NT2/D1 (cell line): ENCODE results near the gene WDR83.
"Not testable (repeated sequence)": the region's sequence is repeated elsewhere in the genome, so short reads cannot be mapped to it uniquely, and the experiment has no call there.

Experiments used
- DNase-seq: peaks from one replicate; pipeline ENCODE4 v3.0.0-alpha.2; 2011; ENCODE audit warnings: low read depth, low spot score
- H3K27me3 ChIP-seq: 2 replicates; pipeline ENCODE4 v1.6.0; 2011; ENCODE audit warnings: mild to moderate bottlenecking; ENCODE audit not compliant: insufficient read length, insufficient read depth
- H3K36me3 ChIP-seq: 2 replicates; pipeline ENCODE4 v1.6.1; 2011; ENCODE audit warnings: mild to moderate bottlenecking, low read length, mixed read lengths; ENCODE audit not compliant: insufficient read depth, insufficient read length
- H3K4me1 ChIP-seq: 2 replicates; pipeline ENCODE4 v1.5.1; 2011; ENCODE audit not compliant: insufficient read depth, insufficient read length
- H3K4me3 ChIP-seq: 2 replicates; pipeline ENCODE4 v1.5.1; 2011; ENCODE audit warnings: low read depth; ENCODE audit not compliant: insufficient read length
- H3K9ac ChIP-seq: 2 replicates; pipeline ENCODE4 v1.6.0; 2011; ENCODE audit warnings: low read depth; ENCODE audit not compliant: insufficient read length
- H3K9me3 ChIP-seq: 2 replicates; pipeline ENCODE4 v1.5.1; 2011; ENCODE audit warnings: mild to moderate bottlenecking, low read length; ENCODE audit not compliant: insufficient read depth
- SUZ12 ChIP-seq: IDR thresholded peaks from 2 replicates; pipeline ENCODE4 v1.6.1; 2011; ENCODE audit not compliant: insufficient read length, insufficient read depth; ENCODE audit errors: extremely low read depth
- YY1 ChIP-seq: IDR thresholded peaks from 2 replicates; pipeline ENCODE4 v1.6.1; 2011; ENCODE audit not compliant: insufficient read length, insufficient read depth
- ZNF274 ChIP-seq: IDR thresholded peaks from 2 replicates; pipeline ENCODE4 v1.6.1; 2011; ENCODE audit warnings: mild to moderate bottlenecking, low read depth, low read length

Gene WDR83

DNA sequence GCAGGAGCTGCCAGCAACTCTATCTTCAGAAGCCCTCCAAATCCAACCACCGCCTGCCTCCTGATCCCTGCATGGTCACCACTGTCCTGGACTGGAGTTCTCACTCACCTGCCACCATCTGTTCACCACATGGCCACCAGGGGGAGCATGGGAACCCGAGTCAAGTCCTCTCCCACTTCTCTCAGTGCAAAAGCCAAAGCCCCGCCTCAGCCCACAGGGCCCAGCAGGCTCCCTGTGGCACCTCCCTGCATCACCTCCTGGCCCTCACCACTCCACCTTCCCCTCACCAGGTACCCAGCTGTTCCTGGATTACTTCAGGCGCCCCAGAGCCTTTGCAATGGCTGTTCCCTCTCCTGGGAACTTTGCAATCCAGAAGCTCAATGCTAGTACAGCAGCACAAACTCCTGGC is 9.8 kb downstream of the WDR83 start:
- TF ChIP-seq YY1 (no peak), ZNF274 (no peak), SUZ12 (no peak)
- no peak overlapping the region for H3K9ac ChIP-seq
- H3K4me3 ChIP-seq = no peak overlapping the region
- peaks cover 81% of the 10 kb centered on the region for H3K36me3 ChIP-seq
- no peaks in the 10 kb centered on the region for H3K9me3 ChIP-seq
- H3K27me3 ChIP-seq = no peaks in the 10 kb centered on the region
- peaks cover 12% of the 10 kb centered on the region for H3K4me1 ChIP-seq
- DNase-seq = peak; percentile 87

DNA sequence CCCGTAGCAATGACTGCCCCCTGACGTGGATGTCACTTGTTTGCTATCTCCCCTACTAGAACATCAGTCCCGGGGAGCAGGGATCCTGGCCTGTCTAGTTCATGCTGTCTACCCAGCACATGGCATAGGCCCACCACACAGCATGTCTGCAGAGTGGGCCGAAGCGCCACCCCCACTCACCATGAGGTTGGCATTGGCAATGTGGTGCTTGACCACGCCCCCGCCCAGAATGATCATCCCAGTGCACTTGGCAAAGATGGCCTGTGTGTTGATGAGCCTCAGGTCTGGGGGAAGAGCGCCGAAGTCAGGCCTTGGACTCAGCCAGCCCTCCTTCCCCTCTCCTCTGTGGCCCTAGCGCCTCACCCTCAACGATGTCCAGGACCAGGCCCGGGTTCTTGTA is 10.3 kb downstream of the WDR83 start:
- no peak for DNase-seq
- no peak for TF ChIP-seq SUZ12
- TF ChIP-seq YY1 = no peak
- TF ChIP-seq ZNF274 = no peak
- Histone ChIP-seq H3K4me1 (peaks cover 12% of the 10 kb centered on the region), H3K9me3 (no peaks in the 10 kb centered on the region), H3K4me3 (no peak overlapping the region), H3K36me3 (peaks cover 78% of the 10 kb centered on the region), H3K9ac (no peak overlapping the region), H3K27me3 (no peaks in the 10 kb centered on the region)

DNA sequence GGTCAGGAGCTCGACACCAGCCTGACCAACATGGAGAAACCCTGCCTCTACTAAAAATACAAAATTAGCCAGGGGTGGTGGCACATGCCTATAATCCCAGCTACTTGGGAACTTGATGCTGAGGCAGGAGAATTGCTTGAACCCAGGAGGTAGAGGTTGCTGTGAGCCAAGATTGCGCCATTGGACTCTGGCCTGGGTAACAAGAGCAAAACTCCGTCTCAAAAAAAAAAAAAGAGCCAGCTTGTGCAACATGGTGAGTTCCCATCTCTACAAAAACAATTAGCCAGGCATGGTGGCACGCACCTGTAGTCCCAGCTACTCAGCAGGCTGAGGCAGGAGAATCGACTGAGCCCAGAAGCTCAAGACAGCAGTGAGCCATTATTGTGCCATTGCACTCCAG is 11.4 kb downstream of the WDR83 start:
- H3K4me3 ChIP-seq, H3K27me3 ChIP-seq, DNase-seq, H3K9me3 ChIP-seq, H3K9ac ChIP-seq: not testable (repeated sequence)
- Histone ChIP-seq H3K36me3 (peaks cover 69% of the 10 kb centered on the region), H3K4me1 (peaks cover 12% of the 10 kb centered on the region)

DNA sequence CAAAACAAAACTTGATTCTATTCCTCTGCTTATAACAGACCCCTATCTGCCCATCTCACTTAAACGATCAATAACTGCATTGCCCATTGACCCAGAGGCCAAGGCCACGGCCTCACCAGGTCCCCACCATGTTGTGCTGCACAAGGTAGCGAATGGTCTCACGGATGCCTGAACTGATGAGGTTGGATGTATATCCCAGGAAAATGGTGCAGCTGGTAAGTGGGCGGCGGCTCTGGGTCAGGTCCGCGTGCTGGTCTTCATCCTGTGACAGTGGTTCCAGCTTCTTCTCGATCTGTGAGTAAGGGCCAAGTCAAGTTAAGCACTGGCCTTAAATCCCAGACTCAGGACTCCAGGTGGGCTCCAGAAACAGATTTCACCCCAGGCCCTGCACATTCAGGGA is 13.4 kb downstream of the WDR83 start:
- Histone ChIP-seq H3K4me1 (peaks cover 12% of the 10 kb centered on the region), H3K36me3 (peaks cover 63% of the 10 kb centered on the region), H3K27me3 (no peaks in the 10 kb centered on the region), H3K9me3 (no peaks in the 10 kb centered on the region), H3K9ac (no peak overlapping the region), H3K4me3 (peak overlapping the region; percentile 6)
- no peak for DNase-seq
- TF ChIP-seq SUZ12 (no peak), ZNF274 (no peak), YY1 (no peak)

DNA sequence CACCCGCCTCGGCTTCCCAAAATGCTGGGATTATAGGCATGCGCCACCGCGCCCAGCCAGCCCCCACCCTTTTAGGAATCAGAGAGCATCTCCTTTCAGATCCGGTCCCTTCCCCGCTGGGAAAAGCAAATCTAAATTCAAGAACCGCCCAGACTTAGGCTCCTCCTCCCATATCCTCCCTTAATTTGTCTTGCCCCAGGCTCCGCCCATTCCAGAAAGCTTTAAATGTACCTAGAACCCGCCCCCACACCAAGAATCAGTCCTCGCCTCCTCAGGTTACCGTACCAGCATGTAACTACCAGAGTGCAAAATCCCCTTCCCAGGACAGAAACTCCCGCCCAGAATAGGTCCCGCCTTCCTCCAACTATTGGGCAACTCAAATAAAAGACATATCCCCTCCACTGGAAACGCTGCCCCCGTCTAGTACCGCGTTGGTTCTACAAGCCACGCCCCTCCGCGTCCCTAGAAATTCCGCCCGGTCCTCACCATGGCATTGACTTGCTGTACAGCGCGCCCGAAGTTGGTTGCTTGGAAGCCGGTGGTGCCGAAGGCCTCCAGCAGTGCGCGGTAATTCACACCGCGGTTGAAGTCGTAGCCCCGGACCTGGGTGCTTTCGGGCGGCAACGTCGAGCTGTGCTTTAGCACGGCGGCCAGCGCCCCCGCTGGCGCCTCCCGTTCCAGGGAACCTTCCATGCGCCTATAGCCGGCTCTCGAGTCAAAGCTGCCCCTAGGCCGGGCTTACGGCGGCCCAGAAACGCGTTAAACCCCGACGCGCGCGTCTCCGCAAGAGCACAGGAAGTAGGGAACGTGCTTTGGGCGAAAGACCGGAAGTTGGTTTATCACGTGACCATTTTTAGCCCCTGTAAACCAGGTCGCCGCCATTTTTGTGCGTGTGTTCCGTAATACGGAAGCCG is 14.7 kb downstream of the WDR83 start, which contains the start of gene DHPS:
DHPS (minus strand) TSS at position 807 of the 914 bp plus-strand sequence; CDS start at position 693, 114 bp downstream.
- peaks cover 50% of the 10 kb centered on the region for H3K36me3 ChIP-seq
- peak within 1 kb of the TSS; percentile 89 for H3K4me3 ChIP-seq
- TF ChIP-seq YY1 (peak; percentile 93), ZNF274 (no peak), SUZ12 (no peak)
- DNase-seq = peak; percentile 98
- no peaks in the 10 kb centered on the region for H3K9me3 ChIP-seq
- peaks cover 6% of the 10 kb centered on the region for H3K4me1 ChIP-seq
- H3K27me3 ChIP-seq = no peaks in the 10 kb centered on the region
- H3K9ac ChIP-seq = peak within 1 kb of the TSS; percentile 97

DNA sequence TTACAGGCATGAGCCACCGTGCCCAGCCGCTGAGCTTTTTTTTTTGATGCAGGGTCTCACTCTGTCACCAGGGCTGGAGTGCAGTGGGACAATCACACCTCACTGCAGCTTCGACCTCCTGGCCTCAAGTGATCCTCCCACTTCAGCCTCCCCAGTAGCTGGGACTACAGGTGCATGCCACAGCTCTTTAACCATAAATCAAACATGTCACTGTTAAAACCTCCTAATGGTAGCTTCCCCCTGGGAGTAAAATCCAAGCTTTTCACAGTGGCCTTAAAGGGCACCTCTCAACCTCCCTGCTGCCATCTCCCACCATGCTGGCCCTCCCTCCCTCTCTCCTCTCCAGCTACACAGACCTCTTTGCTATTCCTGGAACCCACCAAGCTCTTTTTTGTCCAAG is 19.2 kb downstream of the WDR83 start:
- no peak for TF ChIP-seq SUZ12
- no peak for TF ChIP-seq YY1
- TF ChIP-seq ZNF274 = no peak
- Histone ChIP-seq H3K9ac (no peak overlapping the region), H3K4me1 (peaks cover 4% of the 10 kb centered on the region)

DNA sequence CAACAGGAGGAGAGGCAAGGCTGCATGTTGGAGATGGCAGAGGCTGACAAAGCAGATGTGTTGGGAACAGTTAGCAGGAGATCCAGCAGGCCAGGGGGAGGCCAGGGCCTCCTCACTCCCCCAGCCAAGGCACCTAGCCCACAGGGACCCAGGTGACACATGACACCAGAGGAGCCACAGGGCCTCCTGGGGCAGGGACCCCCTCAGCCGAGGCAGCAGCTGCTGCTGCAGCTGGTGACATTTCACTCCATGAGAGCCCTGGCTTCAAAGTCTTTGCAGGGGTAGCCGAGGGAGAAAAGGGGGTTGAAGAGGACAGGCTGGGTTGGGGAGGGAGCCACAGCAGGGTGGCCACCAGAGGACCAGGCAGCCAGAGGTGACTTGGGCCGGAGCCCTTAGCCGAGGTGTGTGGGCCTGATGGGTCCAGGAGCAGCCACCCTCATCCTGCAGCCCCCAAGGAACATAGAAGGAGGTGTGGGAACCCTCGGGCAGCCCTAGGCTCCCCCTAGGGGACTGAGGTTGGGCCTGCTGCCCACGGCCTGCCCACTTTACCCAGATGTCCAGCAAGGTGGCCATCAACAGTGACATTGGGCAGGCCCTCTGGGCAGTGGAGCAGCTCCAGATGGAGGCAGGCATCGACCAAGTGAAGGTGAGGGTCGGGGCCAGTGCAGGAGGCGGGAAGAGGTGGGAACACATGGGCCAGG is 21.0 kb downstream of the WDR83 start, which contains the start of gene GNG14:
GNG14 (plus strand) TSS at position 503 of the 701 bp plus-strand sequence; CDS start at position 554, 51 bp downstream.
- Histone ChIP-seq H3K27me3 (no peaks in the 10 kb centered on the region), H3K9ac (peak within 1 kb of the TSS; percentile 21), H3K4me3 (no peak within 1 kb of the TSS), H3K36me3 (peaks cover 53% of the 10 kb centered on the region), H3K4me1 (peaks cover 4% of the 10 kb centered on the region), H3K9me3 (no peaks in the 10 kb centered on the region)
- TF ChIP-seq SUZ12 = no peak
- no peak for TF ChIP-seq ZNF274
- no peak for TF ChIP-seq YY1
- no peak for DNase-seq

More for the DNA sequence above, 19.2 kb downstream of the WDR83 start:
- Histone ChIP-seq H3K4me3 (no peak overlapping the region), H3K9me3 (no peaks in the 10 kb centered on the region), H3K36me3 (peaks cover 45% of the 10 kb centered on the region), H3K27me3 (no peaks in the 10 kb centered on the region)
- DNase-seq = no peak
